HUES6 (cell line): Measurements from ENCODE around the gene FBRSL1.
"Not testable (repeated sequence)": the region's sequence is repeated elsewhere in the genome, so short reads cannot be mapped to it uniquely, and the experiment has no call there.

Experiments used
- H3K27ac ChIP-seq: 2 replicates; pipeline ENCODE4 v1.7.0; 2013; ENCODE audit warnings: low read depth, mild to moderate bottlenecking, low read length, inconsistent platforms
- H3K27me3 ChIP-seq: 2 replicates; pipeline ENCODE4 v1.6.1; 2013; ENCODE audit warnings: low read length; ENCODE audit not compliant: control insufficient read depth, insufficient read depth
- H3K36me3 ChIP-seq: 2 replicates; pipeline ENCODE4 v1.6.1; 2013; ENCODE audit warnings: low read length; ENCODE audit not compliant: control insufficient read depth, insufficient read depth
- H3K4me1 ChIP-seq: 2 replicates; pipeline ENCODE4 v1.6.1; 2013; ENCODE audit warnings: low read length; ENCODE audit not compliant: control insufficient read depth, insufficient read depth
- H3K4me3 ChIP-seq: 2 replicates; pipeline ENCODE4 v1.5.1; 2013; ENCODE audit warnings: low read depth, low read length
- H3K9ac ChIP-seq: one replicate; pipeline ENCODE4 v1.6.1; 2013; ENCODE audit warnings: mild to moderate bottlenecking, low read length
- H3K9me3 ChIP-seq: 2 replicates; pipeline ENCODE4 v1.6.1; 2013; ENCODE audit warnings: low read depth, low read length; ENCODE audit not compliant: control insufficient read depth, insufficient read depth

The FBRSL1 gene

DNA sequence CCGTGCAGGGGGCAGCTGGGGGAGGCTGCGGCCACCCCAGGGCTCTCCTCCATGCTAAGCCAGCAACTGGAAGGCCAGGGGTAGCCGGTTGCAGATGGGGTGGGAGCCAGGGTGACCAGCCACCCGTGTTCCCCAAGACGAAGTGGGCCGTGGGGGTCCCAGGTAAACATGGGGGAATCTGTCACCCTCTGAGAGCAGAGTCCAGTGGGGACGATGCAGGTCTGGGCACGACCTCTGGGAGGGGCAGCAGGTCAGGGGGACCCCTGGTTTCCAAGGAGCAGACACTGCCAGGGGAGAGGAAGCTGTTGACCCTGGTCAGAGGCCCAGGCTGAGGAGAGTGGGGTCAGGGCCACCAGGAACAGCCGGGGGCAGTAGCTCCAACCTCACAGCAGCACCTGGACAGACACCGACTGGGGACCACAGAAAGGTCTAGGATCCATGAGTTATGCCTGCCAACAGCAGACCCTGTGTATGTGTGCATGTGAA, 35.0 kb upstream of the FBRSL1 start:
- Histone ChIP-seq H3K27ac (no peak overlapping the region), H3K9me3 (peaks cover 9% of the 10 kb centered on the region; the same call in 1 of the 2 replicates), H3K4me3 (no peak overlapping the region), H3K4me1 (no peaks in the 10 kb centered on the region), H3K36me3 (no peaks in the 10 kb centered on the region), H3K27me3 (peaks cover 81% of the 10 kb centered on the region), H3K9ac (no peak overlapping the region)

GRCh38 chr12:132455565-132455964, 34.4 kb upstream of the FBRSL1 start:
- H3K9ac ChIP-seq: no peak overlapping the region
- H3K9me3 ChIP-seq: peaks cover 13% of the 10 kb centered on the region
- H3K36me3 ChIP-seq: no peaks in the 10 kb centered on the region
- H3K27ac ChIP-seq: no peak overlapping the region
- H3K4me3 ChIP-seq: no peak overlapping the region
- H3K27me3 ChIP-seq: peaks cover 79% of the 10 kb centered on the region
- no peaks in the 10 kb centered on the region for H3K4me1 ChIP-seq

GRCh38 chr12:132456186-132456943, 33.6 kb upstream of the FBRSL1 start:
- H3K36me3 ChIP-seq: no peaks in the 10 kb centered on the region
- H3K9ac ChIP-seq: no peak overlapping the region
- H3K27ac ChIP-seq: no peak overlapping the region
- H3K27me3 ChIP-seq: peaks cover 75% of the 10 kb centered on the region
- peaks cover 13% of the 10 kb centered on the region for H3K9me3 ChIP-seq
- no peaks in the 10 kb centered on the region for H3K4me1 ChIP-seq
- no peak overlapping the region for H3K4me3 ChIP-seq

DNA sequence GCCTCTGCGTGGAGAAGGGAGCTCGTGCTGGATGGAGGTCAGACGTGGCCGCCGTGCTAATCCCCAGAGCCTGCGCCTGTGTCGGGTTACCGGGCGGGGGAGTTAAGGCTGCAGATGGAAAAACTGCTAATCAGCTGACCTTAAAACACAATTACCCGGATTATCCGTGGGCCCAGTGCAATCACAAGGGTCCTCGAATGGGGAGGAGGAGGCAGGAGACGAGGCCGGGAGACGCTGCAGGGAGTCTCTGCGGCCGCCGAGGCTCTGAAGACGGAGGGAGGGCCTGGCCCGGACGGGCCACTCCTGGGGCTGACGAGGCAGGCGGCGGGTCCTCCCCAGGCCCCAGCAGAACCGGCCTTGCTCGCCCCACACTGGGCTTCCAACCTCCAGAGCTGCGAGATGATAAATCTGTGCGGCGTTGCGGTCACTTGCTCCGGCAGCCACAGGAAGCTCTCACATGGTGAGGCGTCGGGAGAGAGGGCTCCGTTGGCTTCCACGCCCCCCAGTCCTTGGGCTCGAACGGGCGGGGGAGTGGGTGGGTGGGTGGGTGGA, 32.9 kb upstream of the FBRSL1 start:
- peaks cover 76% of the 10 kb centered on the region for H3K27me3 ChIP-seq

GRCh38 chr12:132458441-132458840, 31.5 kb upstream of the FBRSL1 start:
- Histone ChIP-seq H3K27ac (no peak overlapping the region), H3K9me3 (peaks cover 15% of the 10 kb centered on the region), H3K27me3 (peaks cover 76% of the 10 kb centered on the region), H3K4me1 (no peaks in the 10 kb centered on the region), H3K4me3 (no peak overlapping the region), H3K36me3 (no peaks in the 10 kb centered on the region), H3K9ac (no peak overlapping the region)

More for the DNA sequence above, 32.9 kb upstream of the FBRSL1 start:
- no peak overlapping the region for H3K4me3 ChIP-seq
- H3K9me3 ChIP-seq: peaks cover 13% of the 10 kb centered on the region
- no peak overlapping the region for H3K9ac ChIP-seq
- no peaks in the 10 kb centered on the region for H3K36me3 ChIP-seq
- H3K4me1 ChIP-seq: no peaks in the 10 kb centered on the region
- H3K27ac ChIP-seq: no peak overlapping the region

GRCh38 chr12:132458846-132459641, 30.9 kb upstream of the FBRSL1 start:
- H3K4me3 ChIP-seq: no peak overlapping the region
- H3K4me1 ChIP-seq: no peaks in the 10 kb centered on the region

GRCh38 chr12:132460571-132460970, 29.4 kb upstream of the FBRSL1 start:
- no peak overlapping the region for H3K4me3 ChIP-seq
- peaks cover 22% of the 10 kb centered on the region for H3K9me3 ChIP-seq
- H3K27me3 ChIP-seq: peaks cover 70% of the 10 kb centered on the region
- H3K9ac ChIP-seq: no peak overlapping the region
- no peak overlapping the region for H3K27ac ChIP-seq
- peaks cover 5% of the 10 kb centered on the region; the same call in 1 of the 2 replicates for H3K4me1 ChIP-seq
- no peaks in the 10 kb centered on the region for H3K36me3 ChIP-seq

More at GRCh38 chr12:132458846-132459641, 30.9 kb upstream of the FBRSL1 start:
- H3K9me3 ChIP-seq: peaks cover 20% of the 10 kb centered on the region
- H3K9ac ChIP-seq: no peak overlapping the region
- H3K36me3 ChIP-seq: no peaks in the 10 kb centered on the region
- H3K27me3 ChIP-seq: peaks cover 73% of the 10 kb centered on the region
- H3K27ac ChIP-seq: no peak overlapping the region

DNA sequence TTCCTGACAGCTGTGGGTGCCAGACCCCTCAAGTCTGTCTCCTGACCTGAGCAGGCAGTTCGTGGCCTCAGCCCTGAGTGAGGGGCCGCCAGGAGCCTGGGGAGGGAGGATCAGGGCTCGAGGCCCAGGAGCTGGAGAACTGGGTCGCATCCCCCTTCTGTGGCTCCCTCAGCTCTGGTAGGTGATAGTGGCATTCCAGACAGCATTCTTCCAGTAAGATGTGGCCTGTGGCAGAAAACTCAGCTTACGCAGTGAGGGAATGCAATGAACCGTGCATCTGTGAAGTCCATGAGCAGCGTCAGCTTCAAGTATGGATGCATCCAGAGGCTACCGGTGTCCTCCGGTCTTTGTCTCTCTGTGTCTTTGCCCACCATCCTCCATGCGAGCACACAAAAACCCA, 28.4 kb upstream of the FBRSL1 start:
- H3K4me1 ChIP-seq: peaks cover 9% of the 10 kb centered on the region; the same call in 1 of the 2 replicates
- peaks cover 17% of the 10 kb centered on the region for H3K9me3 ChIP-seq
- no peaks in the 10 kb centered on the region for H3K36me3 ChIP-seq
- H3K27me3 ChIP-seq: peaks cover 70% of the 10 kb centered on the region
- no peak overlapping the region for H3K4me3 ChIP-seq
- no peak overlapping the region for H3K9ac ChIP-seq
- no peak overlapping the region for H3K27ac ChIP-seq

- Histone ChIP-seq H3K9me3 (peaks cover 17% of the 10 kb centered on the region), H3K27me3 (peaks cover 76% of the 10 kb centered on the region), H3K36me3 (no peaks in the 10 kb centered on the region)
These were observed 27.2 kb upstream of the FBRSL1 start for GRCh38 chr12:132462788-132463187.

DNA sequence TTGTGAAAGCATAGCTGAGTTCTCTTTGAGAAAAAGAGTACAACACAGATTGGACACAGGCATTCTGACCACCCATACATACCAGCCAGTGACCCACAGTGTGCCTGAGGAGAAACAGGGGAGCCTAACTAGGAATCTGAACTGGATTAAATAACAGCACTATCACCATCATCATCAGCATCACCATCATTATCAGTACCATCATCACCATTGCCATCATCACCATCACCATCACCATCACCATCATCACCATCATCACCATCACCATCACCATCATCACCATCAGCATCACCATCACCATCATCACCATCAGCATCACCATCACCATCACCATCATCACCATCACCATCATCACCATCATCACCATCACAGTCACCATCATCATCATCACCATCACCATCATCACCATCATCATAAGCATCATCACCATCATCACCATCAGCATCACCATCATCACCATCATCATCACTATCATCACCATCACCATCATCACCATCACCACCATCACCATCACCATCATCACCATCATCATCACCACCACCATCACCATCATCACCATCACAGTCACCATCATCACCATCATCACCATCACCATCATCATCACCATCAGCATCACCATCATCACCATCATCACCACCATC, 26.5 kb upstream of the FBRSL1 start:
- not testable (repeated sequence) for H3K36me3 ChIP-seq, H3K27ac ChIP-seq, H3K4me3 ChIP-seq, H3K9ac ChIP-seq, H3K4me1 ChIP-seq
- H3K9me3 ChIP-seq: peaks cover 17% of the 10 kb centered on the region
- H3K27me3 ChIP-seq: peaks cover 79% of the 10 kb centered on the region

More at GRCh38 chr12:132462788-132463187, 27.2 kb upstream of the FBRSL1 start:
- H3K4me1 ChIP-seq: peaks cover 9% of the 10 kb centered on the region; the same call in 1 of the 2 replicates
- H3K4me3 ChIP-seq: no peak overlapping the region
- no peak overlapping the region for H3K9ac ChIP-seq
- H3K27ac ChIP-seq: no peak overlapping the region
